Adrenal gland (tissue), 5 donors: Measurements from ENCODE around the gene MICOS13.

Experiments
- CTCF ChIP-seq, 6 experiments: fragments of 450-650 bp in 4 of 6; fragments of 200-600 bp in 2 of 6; sonication (generic) in 1 of 6; IDR thresholded peaks; 1 replicate in 5 of 6; 2 replicates in 1 of 6; pipeline versions ENCODE4 v1.5.1 to v1.8.0; 2016 to 2021; ENCODE audit warnings: antibody characterized with exemption in 6 of 6, mild to moderate bottlenecking in 2 of 6, moderate library complexity in 1 of 6
- POLR2A ChIP-seq, 2 donors: fragments of 450-650 bp; IDR thresholded peaks; one replicate each; pipeline ENCODE4 v1.6.1; 2017; ENCODE audit warnings: antibody characterized with exemption in 2 of 2, mild to moderate bottlenecking in 2 of 2, moderate library complexity in 1 of 2
- donor health status: DM: no; HTN: no; CAD: no.

GRCh38 chr19:5646703-5647102 is 33.6 kb downstream of the MICOS13 start:
- TF ChIP-seq CTCF (IDR thresholded peaks at IDR 0.05) (no peak), POLR2A (IDR thresholded peaks at IDR 0.05) (no peak)
